OCI-LY3 (cell line): ENCODE results near the gene SUSD1.

Experiments used
- H2AFZ ChIP-seq: fragments of 200-600, 300-600 bp; shearing (Covaris generic); 2 replicates; pipeline ENCODE4 v1.6.0; 2014; ENCODE audit warnings: antibody characterized with exemption, low read depth, low read length
- H3K27ac ChIP-seq: fragments of 200-600, 300-600 bp; sonication (generic); 2 replicates; pipeline ENCODE4 v1.5.1; 2014; ENCODE audit warnings: mild to moderate bottlenecking, low read length, moderate library complexity, mixed read lengths
- H3K27me3 ChIP-seq: fragments of 200-600, 300-600 bp; sonication (generic); 2 replicates; pipeline ENCODE4 v1.6.1; 2014; ENCODE audit warnings: low read depth, low read length, mixed read lengths
- H3K36me3 ChIP-seq: fragments of 200-600, 300-600 bp; sonication (generic); replicated peaks from 2 replicates; pipeline ENCODE3; 2014; ENCODE audit warnings: low read depth, low read length, mixed read lengths
- H3K4me1 ChIP-seq: fragments of 300-600, 200-600 bp; sonication (generic); 2 replicates; pipeline ENCODE4 v1.6.1; 2014; ENCODE audit warnings: low read length, mixed read lengths
- H3K4me2 ChIP-seq: fragments of 200-600, 300-600 bp; sonication (generic); 2 replicates; pipeline ENCODE4 v1.6.1; 2014; ENCODE audit warnings: low read length, mixed read lengths
- H3K4me3 ChIP-seq: fragments of 300-600, 200-600 bp; sonication (generic); 2 replicates; pipeline ENCODE4 v1.5.1; 2014; ENCODE audit warnings: antibody characterized with exemption, mild to moderate bottlenecking, low read length, moderate library complexity
- H3K79me2 ChIP-seq: fragments of 300-600, 200-600 bp; shearing (Covaris generic); 2 replicates; pipeline ENCODE4 v1.6.1; 2014; ENCODE audit warnings: mild to moderate bottlenecking, low read length, mixed read lengths
- H3K9ac ChIP-seq: fragments of 300-600, 200-600 bp; shearing (Covaris generic); 2 replicates; pipeline ENCODE4 v1.6.0; 2014; ENCODE audit warnings: mild to moderate bottlenecking, low read length, moderate library complexity
- H3K9me3 ChIP-seq: fragments of 200-600, 300-600 bp; shearing (Covaris generic); 2 replicates; pipeline ENCODE4 v1.6.1; 2014; ENCODE audit warnings: low read length, mixed read lengths; ENCODE audit not compliant: insufficient read depth
- H4K20me1 ChIP-seq: fragments of 200-600, 300-600 bp; sonication (generic); 2 replicates; pipeline ENCODE4 v1.6.1; 2016; ENCODE audit warnings: low read length, mixed read lengths; ENCODE audit not compliant: insufficient read depth
- CTCF ChIP-seq: fragments of 200-600, 300-600 bp; sonication (generic); IDR thresholded peaks from 2 replicates; pipeline ENCODE4 v1.5.1; 2014; ENCODE audit warnings: antibody characterized with exemption, low read length, low read depth
- EZH2phosphoT487 ChIP-seq: fragments of 200-600 bp; shearing (Covaris generic); IDR thresholded peaks from 2 replicates; pipeline ENCODE4 v1.6.1; 2018; ENCODE audit warnings: antibody characterized with exemption, mixed run types, low read depth

Gene SUSD1

GRCh38 chr9:112115970-112116753 lies 58.9 kb downstream of the SUSD1 start:
- Histone ChIP-seq H4K20me1 (no peaks in the 10 kb centered on the region), H3K4me3 (no peak overlapping the region), H3K9ac (no peak overlapping the region), H3K4me1 (peaks cover 5% of the 10 kb centered on the region), H2AFZ (no peak overlapping the region), H3K9me3 (no peaks in the 10 kb centered on the region), H3K36me3 (no peaks in the 10 kb centered on the region), H3K79me2 (no peaks in the 10 kb centered on the region), H3K27me3 (no peaks in the 10 kb centered on the region), H3K27ac (no peak overlapping the region), H3K4me2 (no peak overlapping the region)
- TF ChIP-seq EZH2phosphoT487 (no peak), CTCF (no peak)

GRCh38 chr9:112115109-112115508 lies 60.0 kb downstream of the SUSD1 start:
- H3K9me3 ChIP-seq, result no peaks in the 10 kb centered on the region
- H3K36me3 ChIP-seq, result no peaks in the 10 kb centered on the region
- no peak overlapping the region for H2AFZ ChIP-seq
- H3K27ac ChIP-seq, result no peak overlapping the region
- no peaks in the 10 kb centered on the region for H3K79me2 ChIP-seq
- H3K27me3 ChIP-seq, result no peaks in the 10 kb centered on the region
- no peak overlapping the region for H3K9ac ChIP-seq
- H3K4me1 ChIP-seq, result peaks cover 14% of the 10 kb centered on the region
- TF ChIP-seq CTCF (no peak), EZH2phosphoT487 (no peak)
- H3K4me3 ChIP-seq, result no peak overlapping the region
- no peaks in the 10 kb centered on the region for H4K20me1 ChIP-seq
- H3K4me2 ChIP-seq, result no peak overlapping the region

- H3K4me1 ChIP-seq, result peaks cover 14% of the 10 kb centered on the region
These were observed 62.0 kb downstream of the SUSD1 start for GRCh38 chr9:112112941-112113681.

More at GRCh38 chr9:112112941-112113681, 62.0 kb downstream of the SUSD1 start:
- Histone ChIP-seq H3K27ac (no peak overlapping the region), H3K36me3 (no peaks in the 10 kb centered on the region), H3K79me2 (no peaks in the 10 kb centered on the region), H3K9me3 (no peaks in the 10 kb centered on the region), H2AFZ (no peak overlapping the region), H3K4me3 (no peak overlapping the region), H3K4me2 (no peak overlapping the region), H3K27me3 (no peaks in the 10 kb centered on the region), H3K9ac (no peak overlapping the region), H4K20me1 (no peaks in the 10 kb centered on the region)
- TF ChIP-seq EZH2phosphoT487, result no peak
- TF ChIP-seq CTCF, result peak; percentile 43
